COR-L47 (cell line): ENCODE data around the gene GLIPR2.
"Not testable (repeated sequence)": the region's sequence is repeated elsewhere in the genome, so short reads cannot be mapped to it uniquely, and the experiment has no call there.

ENCODE experiments used
- DNase-seq: peaks from one replicate; lab custom pipeline; 2025; lab: John Stamatoyannopoulos, UW

The GLIPR2 gene

GRCh38 chr9:36144309-36145232 is 8.0 kb downstream of the GLIPR2 start:
- no peak for DNase-seq

GRCh38 chr9:36145970-36146369 is 9.4 kb downstream of the GLIPR2 start:
- no peak for DNase-seq

GRCh38 chr9:36146651-36147050 is 10.1 kb downstream of the GLIPR2 start:
- no peak for DNase-seq

GRCh38 chr9:36147441-36148175 is 11.1 kb downstream of the GLIPR2 start:
- no peak for DNase-seq

GRCh38 chr9:36148311-36149051 is 11.9 kb downstream of the GLIPR2 start:
- no peak for DNase-seq

- no peak for DNase-seq
These were observed 12.7 kb downstream of the GLIPR2 start for GRCh38 chr9:36149197-36149596.

- no peak for DNase-seq
These were observed 14.2 kb downstream of the GLIPR2 start for GRCh38 chr9:36150574-36151315.

GRCh38 chr9:36151316-36152210 is 15.0 kb downstream of the GLIPR2 start:
- no peak for DNase-seq

GRCh38 chr9:36152741-36153438 is 16.4 kb downstream of the GLIPR2 start:
- no peak for DNase-seq

GRCh38 chr9:36153746-36154145 is 17.2 kb downstream of the GLIPR2 start:
- DNase-seq: no peak

GRCh38 chr9:36154331-36154952 is 17.9 kb downstream of the GLIPR2 start:
- peak; percentile 14 for DNase-seq

- DNase-seq: no peak
These were observed 19.6 kb downstream of the GLIPR2 start for GRCh38 chr9:36156116-36156515.

GRCh38 chr9:36158122-36158521 is 21.6 kb downstream of the GLIPR2 start:
- no peak for DNase-seq

- no peak for DNase-seq
These were observed 22.4 kb downstream of the GLIPR2 start for GRCh38 chr9:36158917-36159316.

- not testable (repeated sequence) for DNase-seq
These were observed 23.0 kb downstream of the GLIPR2 start for GRCh38 chr9:36159509-36159908.

- DNase-seq: not testable (repeated sequence)
These were observed 23.6 kb downstream of the GLIPR2 start for GRCh38 chr9:36160126-36160525.

- DNase-seq: no peak
These were observed 24.7 kb downstream of the GLIPR2 start for GRCh38 chr9:36161187-36161586.

GRCh38 chr9:36162211-36162738 is 25.7 kb downstream of the GLIPR2 start:
- DNase-seq: no peak

GRCh38 chr9:36163049-36163785 is 26.7 kb downstream of the GLIPR2 start:
- no peak for DNase-seq
